Hepatocyte (in vitro differentiated cells): ENCODE measurements around the gene CHD6. TPM values are rescaled to one million over a fixed set of nuclear protein-coding genes. Genes with fewer than 3 reads are reported as not detected.

Source experiments
- DNase-seq: peaks from one replicate; pipeline ENCODE4 v3.0.0-alpha.2; 2016; ENCODE audit warnings: low spot score
- H2AFZ ChIP-seq: fragments of 200-600 bp; sonication (generic); 2 replicates; pipeline ENCODE4 v1.6.0; 2016; ENCODE audit warnings: antibody characterized with exemption, mild to moderate bottlenecking
- H3K27ac ChIP-seq: fragments of 200-600 bp; sonication (generic); 2 replicates; pipeline ENCODE4 v1.5.1; 2016; ENCODE audit warnings: mild to moderate bottlenecking
- H3K27me3 ChIP-seq: fragments of 200-600 bp; sonication (generic); 2 replicates; pipeline ENCODE4 v1.6.1; 2016
- H3K36me3 ChIP-seq: fragments of 200-600 bp; sonication (generic); replicated peaks from 2 replicates; pipeline ENCODE4 v1.5.1; 2016; ENCODE audit warnings: low read depth; ENCODE audit not compliant: insufficient read depth
- H3K4me1 ChIP-seq: fragments of 200-600 bp; sonication (generic); 2 replicates; pipeline ENCODE4 v1.5.1; 2016; ENCODE audit warnings: mild to moderate bottlenecking, moderate library complexity; ENCODE audit not compliant: insufficient read depth
- H3K4me2 ChIP-seq: fragments of 200-600 bp; sonication (generic); 2 replicates; pipeline ENCODE4 v1.6.0; 2016
- H3K4me3 ChIP-seq: fragments of 200-600 bp; sonication (generic); 2 replicates; pipeline ENCODE4 v1.5.1; 2016; ENCODE audit warnings: mild to moderate bottlenecking
- H3K79me2 ChIP-seq: fragments of 200-600 bp; sonication (generic); 2 replicates; pipeline ENCODE4 v1.6.0; 2017; ENCODE audit warnings: mild to moderate bottlenecking
- H3K9me2 ChIP-seq: fragments of 200-600 bp; sonication (generic); replicated peaks from 2 replicates; pipeline ENCODE4 v1.6.0; 2017; ENCODE audit warnings: mild to moderate bottlenecking; ENCODE audit not compliant: insufficient read depth
- H3K9me3 ChIP-seq: fragments of 200-600 bp; sonication (generic); 2 replicates; pipeline ENCODE4 v1.5.1; 2016; ENCODE audit warnings: low read depth, mild to moderate bottlenecking
- H4K20me1 ChIP-seq: fragments of 200-600 bp; sonication (generic); 2 replicates; pipeline ENCODE4 v1.6.0; 2016; ENCODE audit warnings: mild to moderate bottlenecking; ENCODE audit not compliant: insufficient read depth, poor library complexity, severe bottlenecking
- CTCF ChIP-seq: fragments of 200-600 bp; sonication (generic); IDR thresholded peaks from 2 replicates; pipeline ENCODE4 v1.5.1; 2016; ENCODE audit warnings: antibody characterized with exemption, mild to moderate bottlenecking; ENCODE audit not compliant: poor library complexity
- EZH2 ChIP-seq: fragments of 200-600 bp; sonication (generic); IDR thresholded peaks from 2 replicates; pipeline ENCODE4 v1.6.1; 2016; ENCODE audit warnings: antibody characterized with exemption, mild to moderate bottlenecking, borderline replicate concordance
- EZH2phosphoT487 ChIP-seq: fragments of 200-600 bp; sonication (generic); IDR thresholded peaks from one replicate; pipeline ENCODE4 v1.6.1; 2018; ENCODE audit warnings: antibody characterized with exemption, mild to moderate bottlenecking, low read depth, moderate library complexity; ENCODE audit not compliant: unreplicated experiment, severe bottlenecking
- WGBS: methylation state at CpG from one replicate; pipeline ENCODE4 v1.1.6; 2016; ENCODE audit warnings: low lambda C conversion rate; ENCODE audit errors: missing lambda C conversion rate; 5-methylcytosine and 5-hydroxymethylcytosine counted together
- polyA plus RNA-seq: library from polyadenylated mRNA; unstranded; fragments of >200 nt; fragmentation: Nextera tagmentation; extraction: Ambion mirVana; gene quantifications from 2 replicates; pipeline ENCODE4 v1.2.1, GENCODE V29; 2016
- total RNA-seq: library from RNA; depleted of rRNA; stranded (reverse); fragments of >200 nt; gene quantifications from 2 replicates; pipeline ENCODE4 v1.2.3, GENCODE V29; 2014

Gene CHD6
- total and polyA plus RNA-seq, 2 experiments from 2014 or later: 31.0 to 56.0 TPM

GRCh38 chr20:41615676-41616075 lies 2.5 kb downstream of the CHD6 start:
- H3K9me3 ChIP-seq: no peaks in the 10 kb centered on the region
- H3K4me2 ChIP-seq: peak overlapping the region; percentile 91
- no peak overlapping the region for H3K27ac ChIP-seq
- H3K79me2 ChIP-seq: peaks cover 70% of the 10 kb centered on the region
- no peak for TF ChIP-seq EZH2phosphoT487
- no peak for TF ChIP-seq CTCF
- no peak for TF ChIP-seq EZH2
- H4K20me1 ChIP-seq: peaks cover 69% of the 10 kb centered on the region
- no peak for DNase-seq
- no peaks in the 10 kb centered on the region for H3K36me3 ChIP-seq
- WGBS: 86% methylated on average over 3 of the region's 3 CpGs
- peaks cover 30% of the 10 kb centered on the region for H3K4me1 ChIP-seq
- no peak overlapping the region for H3K4me3 ChIP-seq
- no peaks in the 10 kb centered on the region for H3K9me2 ChIP-seq
- no peak overlapping the region for H2AFZ ChIP-seq
- no peaks in the 10 kb centered on the region for H3K27me3 ChIP-seq

GRCh38 chr20:41615110-41615509 lies 3.1 kb downstream of the CHD6 start:
- peaks cover 75% of the 10 kb centered on the region for H3K79me2 ChIP-seq
- no peak for DNase-seq
- no peaks in the 10 kb centered on the region for H3K9me2 ChIP-seq
- no peak overlapping the region for H3K4me3 ChIP-seq
- H3K9me3 ChIP-seq: no peaks in the 10 kb centered on the region
- H3K4me2 ChIP-seq: peak overlapping the region; percentile 21
- peaks cover 30% of the 10 kb centered on the region for H3K4me1 ChIP-seq
- peaks cover 73% of the 10 kb centered on the region for H4K20me1 ChIP-seq
- H2AFZ ChIP-seq: no peak overlapping the region
- no peak overlapping the region for H3K27ac ChIP-seq
- WGBS: 38% methylated on average over 1 of the region's 1 CpG
- no peak for TF ChIP-seq CTCF
- TF ChIP-seq EZH2phosphoT487: no peak
- TF ChIP-seq EZH2: no peak
- H3K36me3 ChIP-seq: no peaks in the 10 kb centered on the region
- H3K27me3 ChIP-seq: no peaks in the 10 kb centered on the region

- no peaks in the 10 kb centered on the region for H3K27me3 ChIP-seq
- H3K27ac ChIP-seq: no peak overlapping the region
- H3K4me2 ChIP-seq: no peak overlapping the region
- TF ChIP-seq EZH2 (no peak), EZH2phosphoT487 (no peak), CTCF (no peak)
- H3K9me2 ChIP-seq: no peaks in the 10 kb centered on the region
- H3K4me3 ChIP-seq: no peak overlapping the region
- no peaks in the 10 kb centered on the region for H3K36me3 ChIP-seq
- H3K4me1 ChIP-seq: peaks cover 30% of the 10 kb centered on the region
- peaks cover 93% of the 10 kb centered on the region for H3K79me2 ChIP-seq
- H4K20me1 ChIP-seq: peaks cover 91% of the 10 kb centered on the region
- H3K9me3 ChIP-seq: no peaks in the 10 kb centered on the region
- H2AFZ ChIP-seq: no peak overlapping the region
- no peak for DNase-seq
- whole genome bisulfite sequencing: 87% methylated on average over 2 of the region's 2 CpGs
These were observed 4.9 kb downstream of the CHD6 start for GRCh38 chr20:41613321-41613720.

- H3K4me2 ChIP-seq: no peak overlapping the region
- peaks cover 96% of the 10 kb centered on the region for H4K20me1 ChIP-seq
- TF ChIP-seq CTCF: no peak
- no peak overlapping the region for H3K27ac ChIP-seq
- H2AFZ ChIP-seq: no peak overlapping the region
- 70% methylated on average over 3 of the region's 3 CpGs for WGBS
- DNase-seq: no peak
- H3K9me2 ChIP-seq: no peaks in the 10 kb centered on the region
- H3K9me3 ChIP-seq: no peaks in the 10 kb centered on the region
- H3K79me2 ChIP-seq: peaks cover 100% of the 10 kb centered on the region
- peaks cover 3% of the 10 kb centered on the region for H3K4me1 ChIP-seq
- H3K4me3 ChIP-seq: no peak overlapping the region
- no peaks in the 10 kb centered on the region for H3K36me3 ChIP-seq
- no peaks in the 10 kb centered on the region for H3K27me3 ChIP-seq
These were observed 8.7 kb downstream of the CHD6 start for GRCh38 chr20:41609474-41609873.
